Skeletal muscle satellite cell (primary cell): ENCODE measurements around the gene CENPM.
A peak's percentile ranks its signal among the peaks of the same experiment; 100 is the strongest.

ENCODE experiments used
- H3K27me3 ChIP-seq: 2 replicates; pipeline ENCODE4 v1.7.0; 2013; ENCODE audit warnings: low read length; ENCODE audit not compliant: control insufficient read depth, insufficient read depth
- H3K36me3 ChIP-seq: 2 replicates; pipeline ENCODE4 v1.7.0; 2013; ENCODE audit warnings: mild to moderate bottlenecking, control low read depth, low read length; ENCODE audit not compliant: insufficient read depth
- H3K4me1 ChIP-seq: 2 replicates; pipeline ENCODE4 v1.7.0; 2013; ENCODE audit warnings: low read length; ENCODE audit not compliant: control insufficient read depth, insufficient read depth
- H3K4me2 ChIP-seq: 2 replicates; pipeline ENCODE4 v1.7.0; 2013; ENCODE audit warnings: mild to moderate bottlenecking, low read length
- H3K4me3 ChIP-seq: 2 replicates; pipeline ENCODE4 v1.7.0; 2013; ENCODE audit warnings: low read length
- H3K9ac ChIP-seq: 2 replicates; pipeline ENCODE4 v1.7.0; 2013; ENCODE audit warnings: mild to moderate bottlenecking, low read depth, low read length, moderate library complexity
- H3K9me3 ChIP-seq: replicated peaks from 2 replicates; pipeline ENCODE4 v1.7.0; 2013; ENCODE audit warnings: mild to moderate bottlenecking, control low read depth, low read length

The CENPM gene

GRCh38 chr22:41917375-41917902 is 29.5 kb downstream of the CENPM start:
- Histone ChIP-seq H3K9ac (no peak overlapping the region), H3K27me3 (peaks cover 47% of the 10 kb centered on the region), H3K9me3 (no peaks in the 10 kb centered on the region), H3K4me1 (peaks cover 14% of the 10 kb centered on the region), H3K36me3 (no peaks in the 10 kb centered on the region), H3K4me2 (no peak overlapping the region), H3K4me3 (no peak overlapping the region)

- Histone ChIP-seq H3K4me2 (no peak overlapping the region), H3K27me3 (peaks cover 53% of the 10 kb centered on the region), H3K36me3 (no peaks in the 10 kb centered on the region), H3K9me3 (no peaks in the 10 kb centered on the region), H3K9ac (no peak overlapping the region), H3K4me1 (peaks cover 14% of the 10 kb centered on the region), H3K4me3 (no peak overlapping the region)
Measured at GRCh38 chr22:41916745-41917358, 30.1 kb downstream of the CENPM start.

GRCh38 chr22:41915786-41916493 is 31.0 kb downstream of the CENPM start:
- Histone ChIP-seq H3K9ac (no peak overlapping the region), H3K27me3 (peaks cover 62% of the 10 kb centered on the region), H3K36me3 (no peaks in the 10 kb centered on the region), H3K4me2 (no peak overlapping the region), H3K9me3 (no peaks in the 10 kb centered on the region), H3K4me3 (no peak overlapping the region), H3K4me1 (peaks cover 18% of the 10 kb centered on the region)

GRCh38 chr22:41915035-41915785 is 31.7 kb downstream of the CENPM start, which contains the start of gene SHISA8:
SHISA8 (minus strand) TSS chr22:41915074; CDS start chr22:41914667, 407 bp downstream.
- Histone ChIP-seq H3K4me3 (no peak within 1 kb of the TSS), H3K4me1 (peaks cover 25% of the 10 kb centered on the region), H3K27me3 (peaks cover 69% of the 10 kb centered on the region), H3K36me3 (no peaks in the 10 kb centered on the region), H3K9me3 (no peaks in the 10 kb centered on the region), H3K4me2 (peak within 1 kb of the TSS; percentile 58), H3K9ac (no peak within 1 kb of the TSS)

- Histone ChIP-seq H3K4me3 (no peak overlapping the region), H3K36me3 (no peaks in the 10 kb centered on the region), H3K4me2 (peak overlapping the region; percentile 58), H3K9ac (no peak overlapping the region), H3K9me3 (no peaks in the 10 kb centered on the region), H3K27me3 (peaks cover 69% of the 10 kb centered on the region), H3K4me1 (peaks cover 25% of the 10 kb centered on the region)
Measured at GRCh38 chr22:41914611-41915034, 32.3 kb downstream of the CENPM start.

- Histone ChIP-seq H3K4me3 (no peak overlapping the region), H3K9me3 (no peaks in the 10 kb centered on the region), H3K27me3 (peaks cover 69% of the 10 kb centered on the region), H3K9ac (no peak overlapping the region), H3K4me1 (peaks cover 18% of the 10 kb centered on the region), H3K36me3 (no peaks in the 10 kb centered on the region), H3K4me2 (no peak overlapping the region)
Measured at GRCh38 chr22:41913842-41914534, 33.0 kb downstream of the CENPM start.

- H3K4me2 ChIP-seq: no peak overlapping the region
- H3K9ac ChIP-seq: no peak overlapping the region
- no peak overlapping the region for H3K4me3 ChIP-seq
- no peaks in the 10 kb centered on the region for H3K36me3 ChIP-seq
- no peaks in the 10 kb centered on the region for H3K9me3 ChIP-seq
- peaks cover 16% of the 10 kb centered on the region for H3K4me1 ChIP-seq
- H3K27me3 ChIP-seq: peaks cover 69% of the 10 kb centered on the region
Measured at GRCh38 chr22:41913040-41913719, 33.8 kb downstream of the CENPM start.

- Histone ChIP-seq H3K4me3 (no peak overlapping the region), H3K4me1 (peaks cover 12% of the 10 kb centered on the region), H3K27me3 (peaks cover 66% of the 10 kb centered on the region), H3K9me3 (no peaks in the 10 kb centered on the region), H3K9ac (no peak overlapping the region), H3K36me3 (peaks cover 4% of the 10 kb centered on the region), H3K4me2 (no peak overlapping the region)
Measured at GRCh38 chr22:41912338-41913039, 34.5 kb downstream of the CENPM start.

GRCh38 chr22:41911001-41911611 is 35.8 kb downstream of the CENPM start:
- H3K4me3 ChIP-seq: peak overlapping the region; percentile 59
- no peak overlapping the region for H3K9ac ChIP-seq
- peak overlapping the region; percentile 80 for H3K4me2 ChIP-seq
- H3K9me3 ChIP-seq: no peaks in the 10 kb centered on the region
- peaks cover 12% of the 10 kb centered on the region for H3K4me1 ChIP-seq
- H3K36me3 ChIP-seq: peaks cover 14% of the 10 kb centered on the region
- peaks cover 56% of the 10 kb centered on the region for H3K27me3 ChIP-seq
